ENCODE results near the gene PAQR9.

PAQR9 gene

GRCh38 chr3:142929109-142929508 lies 34.4 kb downstream of the PAQR9 start:
- Histone ChIP-seq H3K4me1 (ENCODE audit: insufficient read depth, poor library complexity, severe bottlenecking) (peaks cover 12% of the 10 kb centered on the region), H3K27me3 (ENCODE audit: insufficient read depth, poor library complexity, severe bottlenecking) (no peaks in the 10 kb centered on the region), H3K9me3 (ENCODE audit: severe bottlenecking) (no peaks in the 10 kb centered on the region), H3K36me3 (ENCODE audit: low read depth) (no peaks in the 10 kb centered on the region), H3K4me3 (ENCODE audit: severe bottlenecking) (no peak overlapping the region), H3K27ac (ENCODE audit: poor library complexity, severe bottlenecking) (no peak overlapping the region)
- peak; percentile 76 for TF ChIP-seq CTCF (IDR thresholded peaks at IDR 0.05; ENCODE audit: poor library complexity, severe bottlenecking)
- DNase-seq (ENCODE audit: low spot score) (no peak), ATAC-seq (ENCODE audit: low read depth) (peak; percentile 66)

- no peak for ATAC-seq (ENCODE audit: low read depth)
- no peak for TF ChIP-seq CTCF (IDR thresholded peaks at IDR 0.05; ENCODE audit: poor library complexity, severe bottlenecking)
These were observed 37.0 kb downstream of the PAQR9 start for GRCh38 chr3:142926368-142926944.

DNA sequence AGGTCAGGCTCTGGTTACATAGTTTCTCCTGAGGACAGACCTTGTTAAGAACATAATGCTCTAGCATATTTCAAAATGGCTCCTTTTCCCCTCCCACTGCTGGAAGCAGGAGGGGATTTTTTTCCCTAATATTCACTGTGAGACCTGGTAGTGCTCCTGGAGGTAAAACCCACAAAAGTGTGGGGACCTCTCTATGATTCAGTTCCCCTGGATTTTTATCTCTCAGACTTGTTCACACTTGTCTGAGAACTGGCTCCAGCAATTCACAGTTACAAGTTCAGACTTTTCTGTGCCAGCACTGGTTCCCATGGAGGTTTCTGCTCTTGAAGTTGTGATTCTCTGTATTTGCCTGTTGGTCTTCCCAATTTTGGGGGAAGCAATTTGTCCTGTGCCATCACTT lies 38.3 kb downstream of the PAQR9 start:
- no peak for TF ChIP-seq CTCF (IDR thresholded peaks at IDR 0.05; ENCODE audit: poor library complexity, severe bottlenecking)
- Histone ChIP-seq H3K9me3 (ENCODE audit: severe bottlenecking) (no peaks in the 10 kb centered on the region), H3K27ac (ENCODE audit: poor library complexity, severe bottlenecking) (peak overlapping the region; percentile 32), H3K4me1 (ENCODE audit: insufficient read depth, poor library complexity, severe bottlenecking) (peaks cover 12% of the 10 kb centered on the region), H3K27me3 (ENCODE audit: insufficient read depth, poor library complexity, severe bottlenecking) (no peaks in the 10 kb centered on the region), H3K36me3 (ENCODE audit: low read depth) (no peaks in the 10 kb centered on the region), H3K4me3 (ENCODE audit: severe bottlenecking) (no peak overlapping the region)
- ATAC-seq (ENCODE audit: low read depth) (peak; percentile 93), DNase-seq (ENCODE audit: low spot score) (no peak)

More at GRCh38 chr3:142926368-142926944, 37.0 kb downstream of the PAQR9 start:
- H3K9me3 ChIP-seq (ENCODE audit: severe bottlenecking) = no peaks in the 10 kb centered on the region
- H3K4me3 ChIP-seq (ENCODE audit: severe bottlenecking) = no peak overlapping the region
- DNase-seq (ENCODE audit: low spot score) = no peak
- H3K27me3 ChIP-seq (ENCODE audit: insufficient read depth, poor library complexity, severe bottlenecking) = no peaks in the 10 kb centered on the region
- peaks cover 12% of the 10 kb centered on the region for H3K4me1 ChIP-seq (ENCODE audit: insufficient read depth, poor library complexity, severe bottlenecking)
- no peaks in the 10 kb centered on the region for H3K36me3 ChIP-seq (ENCODE audit: low read depth)
- H3K27ac ChIP-seq (ENCODE audit: poor library complexity, severe bottlenecking) = no peak overlapping the region

- Histone ChIP-seq H3K36me3 (ENCODE audit: low read depth) (no peaks in the 10 kb centered on the region), H3K4me1 (ENCODE audit: insufficient read depth, poor library complexity, severe bottlenecking) (peaks cover 12% of the 10 kb centered on the region), H3K4me3 (ENCODE audit: severe bottlenecking) (no peak overlapping the region), H3K27ac (ENCODE audit: poor library complexity, severe bottlenecking) (no peak overlapping the region), H3K9me3 (ENCODE audit: severe bottlenecking) (no peaks in the 10 kb centered on the region), H3K27me3 (ENCODE audit: insufficient read depth, poor library complexity, severe bottlenecking) (no peaks in the 10 kb centered on the region)
- ATAC-seq (ENCODE audit: low read depth) (no peak), DNase-seq (ENCODE audit: low spot score) (no peak)
- TF ChIP-seq CTCF (IDR thresholded peaks at IDR 0.05; ENCODE audit: poor library complexity, severe bottlenecking) = no peak
These were observed 39.8 kb downstream of the PAQR9 start for GRCh38 chr3:142923694-142924093.

DNA sequence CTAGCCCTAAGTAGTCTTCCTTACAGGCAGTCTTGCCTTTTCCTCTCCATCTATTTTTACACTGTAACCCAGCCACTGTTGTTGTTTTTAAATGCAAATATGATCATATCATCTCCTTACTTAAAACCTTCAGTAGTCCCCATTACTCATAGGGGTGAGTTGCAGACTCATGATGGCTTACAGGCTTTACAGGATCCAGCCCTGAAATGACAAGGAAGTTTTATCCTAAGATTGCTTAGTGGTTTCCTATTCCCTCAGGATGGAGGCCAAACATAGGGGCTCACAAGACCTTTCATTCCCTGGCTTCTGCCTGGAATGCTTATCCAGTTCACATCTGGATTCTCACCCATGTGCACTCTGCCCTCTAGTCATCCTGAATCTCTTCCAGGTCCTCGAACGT lies 46.9 kb downstream of the PAQR9 start:
- ATAC-seq (ENCODE audit: low read depth) = no peak
- Histone ChIP-seq H3K27ac (ENCODE audit: poor library complexity, severe bottlenecking) (no peak overlapping the region), H3K4me3 (ENCODE audit: severe bottlenecking) (no peak overlapping the region), H3K9me3 (ENCODE audit: severe bottlenecking) (no peaks in the 10 kb centered on the region), H3K4me1 (ENCODE audit: insufficient read depth, poor library complexity, severe bottlenecking) (no peaks in the 10 kb centered on the region), H3K27me3 (ENCODE audit: insufficient read depth, poor library complexity, severe bottlenecking) (no peaks in the 10 kb centered on the region), H3K36me3 (ENCODE audit: low read depth) (no peaks in the 10 kb centered on the region)
- no peak for TF ChIP-seq CTCF (IDR thresholded peaks at IDR 0.05; ENCODE audit: poor library complexity, severe bottlenecking)
- no peak for DNase-seq (ENCODE audit: low spot score)
